Measurements from ENCODE around the gene RPLP1. TPM values are rescaled to one million over a fixed set of nuclear protein-coding genes. Genes with fewer than 3 reads are reported as not detected.

RPLP1 gene
- total and polyA plus RNA-seq, 2 of the 8 experiments (the other 6 are each of a cell fraction or from before 2014, with no cell fraction given) = 2,089 to 4,387 TPM

DNA sequence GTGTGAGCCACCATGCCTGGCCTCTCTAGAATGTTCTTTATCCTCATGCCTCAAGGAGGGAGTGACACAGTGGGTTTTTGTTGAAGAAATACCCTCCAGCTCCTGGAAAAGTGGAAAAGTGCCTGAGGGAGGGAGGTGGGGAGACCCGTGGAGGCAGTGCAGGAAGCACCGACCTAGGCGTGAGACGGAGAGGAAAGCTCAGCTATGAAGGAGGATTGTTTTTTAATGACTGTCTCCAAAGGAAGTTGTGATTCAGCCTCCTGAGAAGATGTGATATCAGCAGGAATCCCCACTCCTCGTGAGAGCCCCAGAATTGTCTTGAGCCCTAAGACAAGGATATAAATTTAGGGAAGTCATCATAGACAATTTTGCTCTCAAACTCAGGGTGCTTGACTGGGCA, 21.7 kb downstream of the RPLP1 start:
- ChIA-PET POLR2A (ENCODE audit: partially characterized antibody) (interaction anchor here (1.2 kb wide), 1 partner anchor 22 kb away, joined by 4 read pairs; the partner anchor contains the start of gene RPLP1), CTCF (ENCODE audit: partially characterized antibody) (interaction anchor here (1.0 to 7.0 kb wide), 11 partner anchors 9 to 1013 kb away, joined by 3 to 70 read pairs (median 12); no protein-coding TSS in a partner anchor)
- no peak for DNase-seq (ENCODE audit: low read depth in 1 of 2, low spot score in 2 of 2)
- H4K20me1 ChIP-seq (replicated peaks in 1 of 2; ENCODE audit: control insufficient read depth in 1 of 2, insufficient read depth in 2 of 2, low read length in 2 of 2) = no peaks in the 10 kb centered on the region
- H2AK5ac ChIP-seq (ENCODE audit: low read depth, low read length) = no peak overlapping the region
- no peak for FAIRE-seq
- H2AFZ ChIP-seq (ENCODE audit: low read length) = no peak overlapping the region
- no peak overlapping the region for H2BK12ac ChIP-seq (ENCODE audit: low read depth, low read length)
- H2BK15ac ChIP-seq (ENCODE audit: low read length) = no peak overlapping the region
- no peak overlapping the region for H3K9ac ChIP-seq (replicated peaks in 1 of 4; ENCODE audit: extremely low read depth in 1 of 4, low read depth in 3 of 4, low read length in 3 of 4)
- H3K4me2 ChIP-seq (ENCODE audit: insufficient read depth in 1 of 2, low read depth in 2 of 2, low read length in 2 of 2) = no peak overlapping the region
- H3K4me3 ChIP-seq (ENCODE audit: extremely low read depth in 1 of 4, insufficient read depth in 2 of 4, low read depth in 3 of 4, low read length in 4 of 4) = no peak overlapping the region
- H2BK5ac ChIP-seq (ENCODE audit: low read depth, low read length) = no peak overlapping the region
- H4K5ac ChIP-seq (ENCODE audit: insufficient read length, low read depth, low read length) = no peak overlapping the region
- H3K23me2 ChIP-seq (ENCODE audit: low read depth, low read length) = no peaks in the 10 kb centered on the region
- H3K18ac ChIP-seq (ENCODE audit: extremely low read depth, low read length) = no peak overlapping the region
- no peak overlapping the region for H3K27ac ChIP-seq (ENCODE audit: low read depth, low read length)
- H3K4ac ChIP-seq (replicated peaks; ENCODE audit: insufficient read length, low read depth, low read length) = no peak overlapping the region
- WGBS, 2 experiments (ENCODE audit: extremely low coverage in 1 of 2, insufficient coverage in 1 of 2, insufficient read length in 1 of 2, insufficient replicate concordance in 2 of 2, low coverage in 1 of 2, low lambda C conversion rate in 2 of 2, missing lambda C conversion rate in 1 of 2) = 85% methylated on average over 5 of the region's 5 CpGs; no CpG with 5 or more reads in 1 of the 2 experiments
- no peak overlapping the region for H3K56ac ChIP-seq (replicated peaks; ENCODE audit: insufficient read length, low read depth, low read length)
- no peak overlapping the region for H2BK120ac ChIP-seq (replicated peaks; ENCODE audit: low read depth, low read length)
- no peak overlapping the region for H2BK20ac ChIP-seq (ENCODE audit: low read length)
- H3K9me3 ChIP-seq (ENCODE audit: insufficient read depth in 2 of 2, low read depth in 1 of 2, low read length in 1 of 2) = no peaks in the 10 kb centered on the region
- no peak overlapping the region for H4K91ac ChIP-seq (replicated peaks; ENCODE audit: insufficient read length, low read length)
- H4K8ac ChIP-seq (ENCODE audit: extremely low read depth, insufficient read depth, low read length) = no peak overlapping the region
- no peaks in the 10 kb centered on the region for H3K36me3 ChIP-seq (ENCODE audit: control insufficient read depth in 2 of 4, insufficient read depth in 4 of 4, low read length in 3 of 4)
- H3K79me1 ChIP-seq (ENCODE audit: low read depth, low read length) = no peaks in the 10 kb centered on the region
- H3K79me2 ChIP-seq (ENCODE audit: control insufficient read depth in 1 of 2, insufficient read depth in 2 of 2, low read length in 2 of 2) = no peaks in the 10 kb centered on the region
- no peak overlapping the region for H3K23ac ChIP-seq (ENCODE audit: insufficient read length)
- H3K4me1 ChIP-seq (replicated peaks in 1 of 4; ENCODE audit: control insufficient read depth in 3 of 4, insufficient read depth in 4 of 4, low read length in 3 of 4) = no peaks in the 10 kb centered on the region
- H3K27me3 ChIP-seq (replicated peaks in 1 of 4; ENCODE audit: control insufficient read depth in 3 of 4, extremely low read depth in 1 of 4, insufficient read depth in 3 of 4, low read length in 3 of 4) = no peaks in the 10 kb centered on the region
- no peak overlapping the region for H3K14ac ChIP-seq (ENCODE audit: insufficient read length)
- no peak for TF ChIP-seq NRF1 (IDR thresholded peaks at IDR 0.05; ENCODE audit: low read depth, low read length)
- no peak for TF ChIP-seq ZNF274 (IDR thresholded peaks at IDR 0.05; ENCODE audit: borderline replicate concordance, extremely low read depth, low read length)
- TF ChIP-seq, protein P1, sequence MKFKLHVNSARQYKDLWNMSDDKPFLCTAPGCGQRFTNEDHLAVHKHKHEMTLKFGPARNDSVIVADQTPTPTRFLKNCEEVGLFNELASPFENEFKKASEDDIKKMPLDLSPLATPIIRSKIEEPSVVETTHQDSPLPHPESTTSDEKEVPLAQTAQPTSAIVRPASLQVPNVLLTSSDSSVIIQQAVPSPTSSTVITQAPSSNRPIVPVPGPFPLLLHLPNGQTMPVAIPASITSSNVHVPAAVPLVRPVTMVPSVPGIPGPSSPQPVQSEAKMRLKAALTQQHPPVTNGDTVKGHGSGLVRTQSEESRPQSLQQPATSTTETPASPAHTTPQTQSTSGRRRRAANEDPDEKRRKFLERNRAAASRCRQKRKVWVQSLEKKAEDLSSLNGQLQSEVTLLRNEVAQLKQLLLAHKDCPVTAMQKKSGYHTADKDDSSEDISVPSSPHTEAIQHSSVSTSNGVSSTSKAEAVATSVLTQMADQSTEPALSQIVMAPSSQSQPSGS (IDR thresholded peaks at IDR 0.05; ENCODE audit: low read length) = no peak
- TF ChIP-seq EGR1 (IDR thresholded peaks at IDR 0.05; ENCODE audit: borderline replicate concordance, low read depth, low read length) = no peak
- no peak for TF ChIP-seq BACH1 (IDR thresholded peaks at IDR 0.05; ENCODE audit: low read length)
- TF ChIP-seq SP4 (IDR thresholded peaks at IDR 0.05; ENCODE audit: low read length) = no peak
- TF ChIP-seq KDM1A (IDR thresholded peaks at IDR 0.05; ENCODE audit: borderline replicate concordance, low read length) = no peak
- TF ChIP-seq YY1 (IDR thresholded peaks at IDR 0.05; ENCODE audit: low read depth, low read length) = no peak
- TF ChIP-seq TBP (IDR thresholded peaks at IDR 0.05; ENCODE audit: low read depth, low read length) = no peak
- TF ChIP-seq RNF2 (IDR thresholded peaks at IDR 0.05; ENCODE audit: borderline replicate concordance, low read depth, low read length, missing control alignments, poor library complexity, severe bottlenecking) = no peak
- TF ChIP-seq KDM5A (IDR thresholded peaks at IDR 0.05; ENCODE audit: low read length) = no peak
- TF ChIP-seq HDAC6 (IDR thresholded peaks at IDR 0.05; ENCODE audit: low read depth, low read length) = no peak
- TF ChIP-seq POLR2AphosphoS5 (IDR thresholded peaks at IDR 0.05; ENCODE audit: low read depth, low read length) = no peak

Measured in H1 (cell line).